ENCODE results near the gene ROBO1. TPM values are rescaled to one million over a fixed set of nuclear protein-coding genes. Genes with fewer than 3 reads are reported as not detected.
"Not testable (repeated sequence)": the region's sequence is repeated elsewhere in the genome, so short reads cannot be mapped to it uniquely, and the experiment has no call there.

The ROBO1 gene
- total RNA-seq, 1 donor from 2014 or later = 182 TPM

DNA sequence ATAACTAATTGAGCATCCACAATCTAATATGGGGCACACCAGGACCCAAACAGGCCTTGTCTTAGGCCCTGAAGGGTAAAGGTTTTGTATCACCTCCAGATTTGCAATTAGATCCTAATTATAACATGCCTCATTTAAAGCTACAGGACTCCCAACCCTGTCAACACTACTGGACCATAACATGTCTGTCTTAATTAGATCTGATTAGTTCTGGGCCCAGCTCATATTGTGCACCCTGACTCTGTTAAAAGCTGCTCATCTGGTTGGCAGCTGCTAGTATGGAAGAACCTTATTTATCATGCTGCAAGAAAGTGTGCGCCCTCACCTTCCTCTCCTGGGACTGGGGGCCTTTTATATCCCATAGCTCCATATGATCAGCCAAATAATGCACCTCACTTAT lies 457.8 kb downstream of the ROBO1 start:
- Mint-ChIP-seq H3K27me3 (no peaks in the 10 kb centered on the region), H3K9me3 (no peaks in the 10 kb centered on the region), H3K4me1 (ENCODE audit: unreplicated experiment) (peaks cover 23% of the 10 kb centered on the region), H3K36me3 (no peaks in the 10 kb centered on the region), H3K27ac (peak overlapping the region; percentile 11), H3K4me3 (no peak overlapping the region)
- DNase-seq (ENCODE audit: extremely low spot score, unreplicated experiment) = no peak
- TF ChIP-seq, protein P1, sequence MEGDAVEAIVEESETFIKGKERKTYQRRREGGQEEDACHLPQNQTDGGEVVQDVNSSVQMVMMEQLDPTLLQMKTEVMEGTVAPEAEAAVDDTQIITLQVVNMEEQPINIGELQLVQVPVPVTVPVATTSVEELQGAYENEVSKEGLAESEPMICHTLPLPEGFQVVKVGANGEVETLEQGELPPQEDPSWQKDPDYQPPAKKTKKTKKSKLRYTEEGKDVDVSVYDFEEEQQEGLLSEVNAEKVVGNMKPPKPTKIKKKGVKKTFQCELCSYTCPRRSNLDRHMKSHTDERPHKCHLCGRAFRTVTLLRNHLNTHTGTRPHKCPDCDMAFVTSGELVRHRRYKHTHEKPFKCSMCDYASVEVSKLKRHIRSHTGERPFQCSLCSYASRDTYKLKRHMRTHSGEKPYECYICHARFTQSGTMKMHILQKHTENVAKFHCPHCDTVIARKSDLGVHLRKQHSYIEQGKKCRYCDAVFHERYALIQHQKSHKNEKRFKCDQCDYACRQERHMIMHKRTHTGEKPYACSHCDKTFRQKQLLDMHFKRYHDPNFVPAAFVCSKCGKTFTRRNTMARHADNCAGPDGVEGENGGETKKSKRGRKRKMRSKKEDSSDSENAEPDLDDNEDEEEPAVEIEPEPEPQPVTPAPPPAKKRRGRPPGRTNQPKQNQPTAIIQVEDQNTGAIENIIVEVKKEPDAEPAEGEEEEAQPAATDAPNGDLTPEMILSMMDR (conservative IDR thresholded peaks at IDR 0.05) = no peak

DNA sequence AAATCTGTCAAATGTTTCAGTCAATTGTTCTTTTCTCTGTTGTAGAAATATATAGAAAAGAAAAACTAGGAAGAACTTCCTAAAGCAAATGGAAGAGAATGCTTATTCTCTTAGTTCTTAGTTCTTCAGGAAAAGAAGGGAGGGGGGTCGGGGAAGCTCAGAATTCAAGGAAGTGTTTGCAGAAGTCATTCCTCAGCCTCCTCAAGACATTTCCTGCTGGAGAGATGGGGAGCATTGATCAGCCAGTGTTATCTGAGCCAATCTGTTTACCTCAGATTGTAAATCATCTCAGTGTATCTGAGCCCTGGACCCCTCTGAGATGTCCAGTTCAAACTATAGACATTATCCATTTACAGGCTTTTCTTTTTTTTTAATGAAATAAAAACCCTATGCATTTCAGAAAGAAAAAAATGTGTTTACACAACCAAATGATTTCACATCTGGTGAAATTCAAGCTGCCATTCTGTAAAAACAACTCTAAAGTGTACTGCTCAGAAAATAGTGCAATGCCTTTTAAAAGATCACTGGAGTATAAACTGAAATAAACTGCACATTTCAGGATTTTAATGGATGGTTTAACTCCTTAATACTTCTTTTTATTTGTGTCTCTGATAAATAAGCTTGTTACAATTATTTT lies 460.7 kb downstream of the ROBO1 start:
- H3K4me1 Mint-ChIP-seq (ENCODE audit: unreplicated experiment) = peaks cover 23% of the 10 kb centered on the region
- no peak for DNase-seq (ENCODE audit: extremely low spot score, unreplicated experiment)
- H3K9me3 Mint-ChIP-seq = no peaks in the 10 kb centered on the region
- TF ChIP-seq, protein P1 (conservative IDR thresholded peaks at IDR 0.05) = no peak
- H3K4me3 Mint-ChIP-seq = peak overlapping the region; percentile 57
- H3K36me3 Mint-ChIP-seq = no peaks in the 10 kb centered on the region
- H3K27ac Mint-ChIP-seq = no peak overlapping the region
- no peaks in the 10 kb centered on the region for H3K27me3 Mint-ChIP-seq

DNA sequence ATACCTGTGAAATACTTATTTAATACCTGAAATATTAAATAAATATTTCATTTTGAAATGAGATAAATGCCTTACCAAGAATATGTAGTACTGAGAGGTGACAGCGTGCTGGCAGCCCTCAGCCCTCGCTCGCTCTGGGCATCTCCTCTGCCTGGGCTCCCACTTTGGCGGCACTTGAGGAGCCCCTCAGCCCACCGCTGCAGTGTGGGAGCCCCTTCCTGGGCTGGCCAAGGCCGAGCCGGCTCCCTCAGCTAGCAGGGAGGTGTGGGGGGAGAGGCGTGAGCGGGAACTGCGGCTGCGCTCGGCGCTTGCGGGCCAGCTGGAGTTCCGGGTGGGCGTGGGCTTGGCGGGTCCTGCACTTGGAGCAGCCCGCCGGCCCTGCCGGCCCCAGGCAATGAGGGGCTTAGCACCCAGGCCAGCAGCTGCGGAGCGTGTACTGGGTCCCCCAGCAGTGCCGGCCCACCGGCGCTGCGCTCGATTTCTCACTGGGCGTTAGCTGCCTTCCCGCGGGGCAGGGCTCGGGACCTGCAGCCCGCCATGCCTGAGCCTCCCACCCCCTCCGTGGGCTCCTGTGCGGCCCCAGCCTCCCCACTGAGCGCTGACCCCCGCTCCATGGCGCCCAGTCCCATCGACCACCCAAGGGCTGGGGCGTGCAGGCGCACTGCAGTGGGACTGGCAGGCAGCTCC lies 467.7 kb downstream of the ROBO1 start:
- peaks cover 15% of the 10 kb centered on the region for H3K4me1 Mint-ChIP-seq (ENCODE audit: unreplicated experiment)
- DNase-seq (ENCODE audit: extremely low spot score, unreplicated experiment); H3K36me3 Mint-ChIP-seq; H3K9me3 Mint-ChIP-seq; H3K27ac Mint-ChIP-seq; H3K27me3 Mint-ChIP-seq; H3K4me3 Mint-ChIP-seq: not testable (repeated sequence)

DNA sequence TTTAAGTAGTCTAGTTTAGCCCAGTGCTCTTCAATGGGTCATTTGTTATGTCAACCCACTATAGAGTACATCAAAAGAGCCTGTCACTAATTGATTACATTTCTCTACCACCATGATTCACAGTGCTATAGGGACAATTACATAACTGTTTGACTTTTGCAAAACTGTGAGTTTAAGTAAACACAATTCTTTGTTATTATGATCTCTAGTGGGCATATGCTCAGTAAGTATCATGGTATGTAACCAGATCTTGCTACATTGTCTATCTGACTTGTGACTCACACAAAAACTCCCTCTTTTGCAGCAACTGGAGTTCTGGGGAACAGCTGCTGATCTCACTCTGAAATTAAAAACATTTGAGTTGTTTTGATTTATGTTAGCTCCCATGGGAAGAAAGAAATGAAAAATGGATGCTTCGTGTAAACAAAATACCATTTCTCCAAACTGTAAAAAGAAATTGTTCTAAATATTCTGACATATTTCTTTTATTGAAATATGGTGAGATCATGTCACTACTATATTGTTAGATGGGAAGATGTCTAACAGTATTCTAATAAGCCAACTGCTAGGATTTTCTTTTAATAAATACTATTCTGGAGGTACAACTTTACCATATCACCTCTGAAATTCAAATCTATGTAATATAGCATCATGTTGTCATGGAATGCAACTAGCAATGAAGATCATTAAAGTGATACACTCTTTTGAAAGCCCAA lies 470.4 kb downstream of the ROBO1 start:
- H3K4me3 Mint-ChIP-seq = peak overlapping the region; percentile 15
- TF ChIP-seq, protein P1 (conservative IDR thresholded peaks at IDR 0.05) = no peak
- peaks cover 11% of the 10 kb centered on the region for H3K36me3 Mint-ChIP-seq
- peaks cover 15% of the 10 kb centered on the region for H3K4me1 Mint-ChIP-seq (ENCODE audit: unreplicated experiment)
- H3K27ac Mint-ChIP-seq = peak overlapping the region; percentile 49
- no peaks in the 10 kb centered on the region for H3K27me3 Mint-ChIP-seq
- peaks cover 6% of the 10 kb centered on the region for H3K9me3 Mint-ChIP-seq
- DNase-seq (ENCODE audit: extremely low spot score, unreplicated experiment) = no peak

DNA sequence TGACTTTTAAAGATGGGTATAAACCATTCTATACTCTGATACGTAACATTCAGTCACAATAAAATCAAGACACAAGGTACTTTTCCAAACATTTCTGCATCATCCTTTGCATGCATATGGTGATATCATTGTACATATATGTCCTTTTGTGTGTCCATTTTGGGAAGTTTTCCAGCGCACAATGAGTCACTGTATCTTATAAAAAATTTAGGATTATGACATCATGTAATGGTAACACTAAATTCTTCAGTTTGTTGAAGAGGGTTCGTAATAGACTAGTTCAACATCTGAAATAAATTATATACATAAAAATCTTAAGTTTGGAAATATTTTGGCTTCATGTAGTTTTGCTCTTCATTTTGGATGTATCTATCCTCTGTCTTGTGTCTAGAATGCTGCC lies 480.9 kb downstream of the ROBO1 start:
- Mint-ChIP-seq H3K36me3 (no peaks in the 10 kb centered on the region), H3K27ac (no peak overlapping the region), H3K4me1 (ENCODE audit: unreplicated experiment) (peaks cover 4% of the 10 kb centered on the region), H3K9me3 (peaks cover 6% of the 10 kb centered on the region), H3K4me3 (no peak overlapping the region), H3K27me3 (no peaks in the 10 kb centered on the region)
- no peak for DNase-seq (ENCODE audit: extremely low spot score, unreplicated experiment)
- TF ChIP-seq, protein P1 (conservative IDR thresholded peaks at IDR 0.05) = no peak

DNA sequence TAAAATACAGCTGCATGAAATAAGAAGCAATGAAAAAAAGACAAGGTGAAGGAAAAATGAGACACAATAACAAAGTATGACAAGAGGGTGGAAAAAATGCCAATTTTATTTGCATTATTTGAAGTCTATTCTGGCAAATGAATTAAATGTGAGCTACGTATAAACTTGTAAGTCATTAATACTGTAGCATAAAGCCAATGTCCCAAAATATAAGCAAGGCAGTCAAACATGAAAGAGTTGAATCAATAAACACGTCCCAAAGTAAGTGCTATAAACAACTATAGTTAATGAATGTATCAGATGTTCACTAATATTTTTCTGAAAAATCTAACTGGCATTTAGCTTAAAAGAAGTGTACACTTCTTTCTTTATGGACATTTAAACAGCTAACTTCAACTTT lies 481.9 kb downstream of the ROBO1 start:
- H3K9me3 Mint-ChIP-seq = peaks cover 6% of the 10 kb centered on the region
- DNase-seq (ENCODE audit: extremely low spot score, unreplicated experiment) = no peak
- H3K27me3 Mint-ChIP-seq = no peaks in the 10 kb centered on the region
- no peak overlapping the region for H3K27ac Mint-ChIP-seq
- no peaks in the 10 kb centered on the region for H3K36me3 Mint-ChIP-seq
- peaks cover 4% of the 10 kb centered on the region for H3K4me1 Mint-ChIP-seq (ENCODE audit: unreplicated experiment)
- H3K4me3 Mint-ChIP-seq = no peak overlapping the region
- TF ChIP-seq, protein P1 (conservative IDR thresholded peaks at IDR 0.05) = no peak
